HEK293T (cell line): ENCODE data around the gene CLDND1.

Experiments
- CTCF ChIA-PET: fragments of 350-600 bp; formaldehyde crosslinking; extraction: SDS; loops from one replicate; lab custom pipeline; 2021; ENCODE audit warnings: antibody characterized with exemption, inconsistent platforms; lab: Yijun Ruan, JAX
- POLR2A ChIA-PET: fragments of 350-600 bp; formaldehyde crosslinking; extraction: SDS; loops from one replicate; lab custom pipeline; 2020; ENCODE audit warnings: antibody characterized with exemption, inconsistent platforms; lab: Yijun Ruan, JAX
- DNase-seq: peaks from one replicate; pipeline ENCODE4 v3.0.0; 2012; ENCODE audit warnings: mixed read lengths; ENCODE audit errors: extremely low spot score
- ARNT ChIP-seq: fragments of 450-650 bp; IDR thresholded peaks from 2 replicates; pipeline ENCODE4 v1.6.1; 2017; ENCODE audit warnings: mild to moderate bottlenecking
- BHLHE40 ChIP-seq: fragments of 450-650 bp; IDR thresholded peaks from 2 replicates; pipeline ENCODE4 v1.6.1; 2016; ENCODE audit warnings: mild to moderate bottlenecking, moderate library complexity, borderline replicate concordance
- CTBP1 ChIP-seq: fragments of 450-650 bp; IDR thresholded peaks from 2 replicates; pipeline ENCODE4 v1.6.1; 2016; ENCODE audit warnings: borderline replicate concordance
- ELF4 ChIP-seq: fragments of 450-650 bp; IDR thresholded peaks from 2 replicates; pipeline ENCODE4 v1.6.1; 2017; ENCODE audit warnings: antibody characterized with exemption
- FOXA1 ChIP-seq: fragments of 450-650 bp; IDR thresholded peaks from 2 replicates; pipeline ENCODE4 v1.6.1; 2016; ENCODE audit warnings: mild to moderate bottlenecking
- FOXK2 ChIP-seq: fragments of 450-650 bp; IDR thresholded peaks from 2 replicates; pipeline ENCODE4 v1.6.1; 2016; ENCODE audit warnings: mild to moderate bottlenecking
- FOXM1 ChIP-seq: fragments of 450-650 bp; IDR thresholded peaks from 2 replicates; pipeline ENCODE4 v1.6.1; 2017; ENCODE audit warnings: mild to moderate bottlenecking, borderline replicate concordance
- HDGF ChIP-seq: fragments of 450-650 bp; IDR thresholded peaks from 2 replicates; pipeline ENCODE4 v1.6.1; 2017; ENCODE audit warnings: antibody characterized with exemption, borderline replicate concordance
- L3MBTL2 ChIP-seq: fragments of 450-650 bp; conservative IDR thresholded peaks from 2 replicates; pipeline ENCODE4 v1.6.1; 2016; ENCODE audit warnings: mild to moderate bottlenecking
- LEF1 ChIP-seq: fragments of 450-650 bp; IDR thresholded peaks from 2 replicates; pipeline ENCODE4 v1.6.1; 2017; ENCODE audit warnings: mild to moderate bottlenecking, borderline replicate concordance
- NFRKB ChIP-seq: fragments of 450-650 bp; IDR thresholded peaks from 2 replicates; pipeline ENCODE4 v1.6.1; 2016; ENCODE audit warnings: mild to moderate bottlenecking, moderate library complexity
- PKNOX1 ChIP-seq: fragments of 450-650 bp; IDR thresholded peaks from 2 replicates; pipeline ENCODE4 v1.6.1; 2016
- SP1 ChIP-seq: fragments of 450-650 bp; IDR thresholded peaks from 2 replicates; pipeline ENCODE4 v1.6.1; 2017
- SUZ12 ChIP-seq: fragments of 450-650 bp; IDR thresholded peaks from 2 replicates; pipeline ENCODE4 v1.6.1; 2016; ENCODE audit warnings: mild to moderate bottlenecking
- TARDBP ChIP-seq: fragments of 450-650 bp; IDR thresholded peaks from 2 replicates; pipeline ENCODE4 v1.6.1; 2016
- ZNF384 ChIP-seq: fragments of 450-650 bp; IDR thresholded peaks from 2 replicates; pipeline ENCODE4 v1.6.1; 2016

Gene CLDND1

GRCh38 chr3:98532275-98532637 lies 9.6 kb upstream of the CLDND1 start:
- DNase-seq = no peak
- CTCF ChIA-PET = no interaction called here
- POLR2A ChIA-PET = interaction anchor here (1.8 kb wide), 1 partner anchor 9 kb away, joined by 7 read pairs; the partner anchor contains the start of gene CLDND1
- TF ChIP-seq NFRKB = no peak
- TF ChIP-seq FOXA1 = no peak

DNA sequence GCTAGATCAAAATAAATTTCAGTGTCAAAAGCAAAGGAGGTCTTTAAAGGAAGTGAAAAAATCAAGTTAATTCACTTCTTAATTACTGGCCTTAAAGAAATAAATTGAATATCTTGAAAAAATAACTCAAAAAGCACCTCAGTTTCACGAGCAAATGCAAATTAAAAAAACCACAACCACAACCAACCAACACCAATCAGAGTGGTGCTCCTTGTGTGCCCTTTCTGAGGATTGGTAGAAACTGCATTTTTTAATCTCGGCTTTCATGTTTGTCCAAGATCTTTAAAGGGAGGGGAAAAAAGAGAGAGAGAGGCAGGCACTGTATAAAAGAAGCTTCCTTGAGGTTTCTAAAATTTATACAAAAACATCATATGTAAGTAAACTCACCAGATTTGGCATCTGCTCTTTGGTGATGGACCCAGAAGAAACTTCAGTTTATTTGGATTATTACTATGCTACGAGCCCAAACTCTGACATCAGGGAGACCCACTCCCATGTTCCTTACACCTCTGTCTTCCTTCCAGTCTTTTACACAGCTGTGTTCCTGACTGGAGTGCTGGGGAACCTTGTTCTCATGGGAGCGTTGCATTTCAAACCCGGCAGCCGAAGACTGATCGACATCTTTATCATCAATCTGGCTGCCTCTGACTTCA lies 9.0 kb upstream of the CLDND1 start, which contains the start of gene GPR15:
Gene GPR15 (plus strand): TSS at position 357 of the 653 bp plus-strand sequence. CDS start 56 bp downstream, at position 413.
- ChIA-PET POLR2A (no interaction called here), CTCF (no interaction called here)
- DNase-seq = no peak
- TF ChIP-seq FOXA1 = no peak
- TF ChIP-seq SUZ12 = no peak
- no peak for TF ChIP-seq ELF4
- TF ChIP-seq CTBP1 = no peak
- no peak for TF ChIP-seq ZNF384
- no peak for TF ChIP-seq L3MBTL2
- TF ChIP-seq PKNOX1 = no peak
- TF ChIP-seq FOXK2 = no peak
- TF ChIP-seq SP1 = no peak
- no peak for TF ChIP-seq BHLHE40
- no peak for TF ChIP-seq LEF1
- no peak for TF ChIP-seq HDGF
- no peak for TF ChIP-seq TARDBP
- no peak for TF ChIP-seq ARNT
- no peak for TF ChIP-seq NFRKB
- no peak for TF ChIP-seq FOXM1

DNA sequence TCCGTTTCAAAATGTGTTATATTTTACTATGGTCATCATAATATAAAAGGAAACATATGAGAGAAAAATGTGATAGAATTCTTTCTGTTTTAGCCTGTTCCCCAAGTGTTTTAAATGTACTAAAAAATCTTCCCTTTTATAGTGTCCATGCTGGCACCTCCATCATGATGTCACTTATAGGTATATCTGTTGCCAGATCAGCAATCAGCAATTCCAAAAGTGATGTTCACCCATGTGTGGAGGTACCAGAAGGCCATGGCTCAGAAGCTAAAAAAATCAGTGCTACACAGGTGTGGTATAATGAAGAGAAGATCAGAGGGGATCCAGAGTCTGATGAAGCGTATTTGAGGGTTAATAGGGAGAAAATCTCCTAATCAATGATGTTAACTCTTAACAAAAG lies 8.0 kb upstream of the CLDND1 start:
- ChIA-PET POLR2A (no interaction called here), CTCF (no interaction called here)
- TF ChIP-seq NFRKB (no peak), CTBP1 (no peak), L3MBTL2 (no peak), BHLHE40 (no peak), SP1 (no peak)
- DNase-seq = no peak

- TF ChIP-seq L3MBTL2 (no peak), TARDBP (no peak), SUZ12 (no peak), ARNT (no peak), ELF4 (no peak), FOXK2 (no peak), HDGF (no peak), LEF1 (no peak), NFRKB (no peak), FOXM1 (no peak), FOXA1 (no peak), BHLHE40 (no peak), SP1 (no peak), PKNOX1 (no peak), ZNF384 (no peak), CTBP1 (no peak)
- ChIA-PET CTCF (no interaction called here), POLR2A (no interaction called here)
- DNase-seq = no peak
These were observed 7.3 kb upstream of the CLDND1 start for GRCh38 chr3:98529856-98530459.

GRCh38 chr3:98528474-98529346 lies 6.0 kb upstream of the CLDND1 start:
- ChIA-PET POLR2A (no interaction called here), CTCF (interaction anchor here (0.6 kb wide), 1 partner anchor 894 kb away, joined by 3 read pairs; no protein-coding TSS in a partner anchor)
- TF ChIP-seq SP1 (no peak), BHLHE40 (no peak), FOXM1 (no peak), PKNOX1 (no peak), SUZ12 (no peak), TARDBP (no peak), CTBP1 (no peak), FOXK2 (no peak), ELF4 (no peak), LEF1 (no peak)
- DNase-seq = no peak

- no peak for TF ChIP-seq ARNT
- no peak for TF ChIP-seq FOXA1
- no peak for TF ChIP-seq FOXM1
- TF ChIP-seq PKNOX1 = no peak
- TF ChIP-seq LEF1 = no peak
- TF ChIP-seq CTBP1 = no peak
- no peak for TF ChIP-seq HDGF
- no peak for TF ChIP-seq SUZ12
- TF ChIP-seq BHLHE40 = no peak
- TF ChIP-seq FOXK2 = no peak
- TF ChIP-seq TARDBP = no peak
- TF ChIP-seq ZNF384 = no peak
- no peak for TF ChIP-seq SP1
- TF ChIP-seq NFRKB = no peak
- ChIA-PET CTCF (no interaction called here), POLR2A (no interaction called here)
- DNase-seq = no peak
These were observed 2.8 kb upstream of the CLDND1 start for GRCh38 chr3:98525494-98525893.
